ENCODE measurements around the gene FAF1.

DNA sequence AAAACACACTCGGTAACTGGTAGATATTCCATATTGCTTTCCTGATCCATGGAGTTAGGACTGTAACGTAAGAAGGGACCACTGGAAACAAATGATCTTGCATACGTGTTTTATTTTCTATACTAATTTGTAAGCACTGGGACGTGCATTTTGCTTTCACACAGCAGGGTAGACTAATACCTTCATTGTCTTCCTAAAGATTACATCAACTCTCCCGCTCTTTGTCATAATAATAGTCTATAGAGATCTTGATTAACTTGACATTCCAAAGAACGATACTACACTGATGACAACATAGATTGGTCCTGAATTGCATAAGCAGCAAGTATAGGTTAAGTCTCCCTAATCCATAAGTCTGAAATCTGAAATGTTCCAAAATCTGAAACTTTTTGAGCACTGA is 166.5 kb downstream of the FAF1 start:
- TF ChIP-seq, protein P1, sequence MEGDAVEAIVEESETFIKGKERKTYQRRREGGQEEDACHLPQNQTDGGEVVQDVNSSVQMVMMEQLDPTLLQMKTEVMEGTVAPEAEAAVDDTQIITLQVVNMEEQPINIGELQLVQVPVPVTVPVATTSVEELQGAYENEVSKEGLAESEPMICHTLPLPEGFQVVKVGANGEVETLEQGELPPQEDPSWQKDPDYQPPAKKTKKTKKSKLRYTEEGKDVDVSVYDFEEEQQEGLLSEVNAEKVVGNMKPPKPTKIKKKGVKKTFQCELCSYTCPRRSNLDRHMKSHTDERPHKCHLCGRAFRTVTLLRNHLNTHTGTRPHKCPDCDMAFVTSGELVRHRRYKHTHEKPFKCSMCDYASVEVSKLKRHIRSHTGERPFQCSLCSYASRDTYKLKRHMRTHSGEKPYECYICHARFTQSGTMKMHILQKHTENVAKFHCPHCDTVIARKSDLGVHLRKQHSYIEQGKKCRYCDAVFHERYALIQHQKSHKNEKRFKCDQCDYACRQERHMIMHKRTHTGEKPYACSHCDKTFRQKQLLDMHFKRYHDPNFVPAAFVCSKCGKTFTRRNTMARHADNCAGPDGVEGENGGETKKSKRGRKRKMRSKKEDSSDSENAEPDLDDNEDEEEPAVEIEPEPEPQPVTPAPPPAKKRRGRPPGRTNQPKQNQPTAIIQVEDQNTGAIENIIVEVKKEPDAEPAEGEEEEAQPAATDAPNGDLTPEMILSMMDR (conservative IDR thresholded peaks at IDR 0.05 in 1 of 2, IDR thresholded peaks at IDR 0.05 in 1 of 2; ENCODE audit: low read depth in 1 of 2, low read length in 2 of 2), result no peak
- no peak for TF ChIP-seq EZH2 (IDR thresholded peaks at IDR 0.05; ENCODE audit: low read length, missing control alignments)
